ENCODE data around the gene IGFL2.
"Not testable (repeated sequence)": the region's sequence is repeated elsewhere in the genome, so short reads cannot be mapped to it uniquely, and the experiment has no call there.

The IGFL2 gene

GRCh38 chr19:46144756-46145155, 3.3 kb upstream of the IGFL2 start:
- no peak for DNase-seq

GRCh38 chr19:46147166-46147740, 785 bp upstream of the IGFL2 start:
- no peak for DNase-seq

GRCh38 chr19:46150606-46151005, 2.6 kb downstream of the IGFL2 start:
- no peak for DNase-seq

- DNase-seq = no peak
These were observed 7.2 kb downstream of the IGFL2 start for GRCh38 chr19:46155237-46155636.

GRCh38 chr19:46159418-46160232, 11.6 kb downstream of the IGFL2 start:
- no peak for DNase-seq

GRCh38 chr19:46160233-46160775, 12.3 kb downstream of the IGFL2 start:
- no peak for DNase-seq

- DNase-seq = not testable (repeated sequence)
These were observed 13.7 kb downstream of the IGFL2 start for GRCh38 chr19:46161642-46162257.

GRCh38 chr19:46162731-46163130, 14.7 kb downstream of the IGFL2 start:
- no peak for DNase-seq

- DNase-seq = no peak
These were observed 25.9 kb downstream of the IGFL2 start for GRCh38 chr19:46173886-46174480.

GRCh38 chr19:46176116-46176860, 28.2 kb downstream of the IGFL2 start:
- DNase-seq = no peak

- DNase-seq = no peak
These were observed 31.2 kb downstream of the IGFL2 start for GRCh38 chr19:46179076-46179759.

- no peak for DNase-seq
These were observed 32.8 kb downstream of the IGFL2 start for GRCh38 chr19:46180701-46181387.

GRCh38 chr19:46181388-46181779, 33.3 kb downstream of the IGFL2 start:
- DNase-seq = peak; percentile 38

- no peak for DNase-seq
These were observed 34.4 kb downstream of the IGFL2 start for GRCh38 chr19:46182476-46182875.

- DNase-seq = not testable (repeated sequence)
These were observed 37.0 kb downstream of the IGFL2 start for GRCh38 chr19:46184775-46185710.

- DNase-seq = no peak
These were observed 38.2 kb downstream of the IGFL2 start for GRCh38 chr19:46186101-46186716.

GRCh38 chr19:46186717-46187101, 38.7 kb downstream of the IGFL2 start:
- DNase-seq = no peak

- no peak for DNase-seq
These were observed 42.2 kb downstream of the IGFL2 start for GRCh38 chr19:46189971-46190888.

GRCh38 chr19:46191356-46191755, 43.3 kb downstream of the IGFL2 start:
- DNase-seq = no peak

Measured in stimulated activated CD8-positive, alpha-beta memory T cell treated with anti-CD3 and anti-CD28 coated beads, Interleukin-4, amount 100 ng/mL, for 48 hours (primary cell).